Skeletal muscle tissue (tissue), 4 donors: Measurements from ENCODE around the gene KISS1R. TPM values are rescaled to one million over a fixed set of nuclear protein-coding genes. Genes with fewer than 3 reads are reported as not detected.
A peak's percentile ranks its signal among the peaks of the same experiment; 100 is the strongest.

Experiments
- H3K27ac ChIP-seq: one replicate; pipeline ENCODE4 v1.7.0; 2013; ENCODE audit warnings: mild to moderate bottlenecking, low read depth, low read length, inconsistent platforms
- H3K27me3 ChIP-seq, 3 donors: one replicate each; pipeline ENCODE4 v1.7.0; 2013; ENCODE audit warnings: low read length in 3 of 3; ENCODE audit not compliant: control insufficient read depth in 3 of 3, insufficient read depth in 3 of 3
- H3K36me3 ChIP-seq, 3 donors: one replicate each; pipeline ENCODE4 v1.7.0; 2013; ENCODE audit warnings: low read length in 3 of 3; ENCODE audit not compliant: control insufficient read depth in 3 of 3, insufficient read depth in 3 of 3
- H3K4me1 ChIP-seq, 3 donors: one replicate each; pipeline ENCODE4 v1.7.0; 2013; ENCODE audit warnings: low read length in 3 of 3, mild to moderate bottlenecking in 3 of 3; ENCODE audit not compliant: control insufficient read depth in 3 of 3, insufficient read depth in 3 of 3
- H3K4me3 ChIP-seq, 3 donors: one replicate each; pipeline ENCODE4 v1.7.0; 2013; ENCODE audit warnings: low read length in 3 of 3
- H3K9ac ChIP-seq, 3 donors: one replicate each; pipeline ENCODE4 v1.7.0; 2013; ENCODE audit warnings: low read length in 3 of 3, mild to moderate bottlenecking in 3 of 3, moderate library complexity in 2 of 3, low read depth in 1 of 3
- H3K9me3 ChIP-seq, 3 donors: one replicate each; pipeline ENCODE4 v1.7.0; 2013; ENCODE audit warnings: low read length in 3 of 3; ENCODE audit not compliant: control insufficient read depth in 3 of 3
- total RNA-seq: library from RNA; depleted of rRNA; stranded (reverse); fragments of >200 nt; gene quantifications from one replicate; pipeline ENCODE4 v1.2.3, GENCODE V29; 2014
- donor health status: Osteomylitis.

KISS1R gene
- total RNA-seq, 1 donor from 2014 or later, result not detected

DNA sequence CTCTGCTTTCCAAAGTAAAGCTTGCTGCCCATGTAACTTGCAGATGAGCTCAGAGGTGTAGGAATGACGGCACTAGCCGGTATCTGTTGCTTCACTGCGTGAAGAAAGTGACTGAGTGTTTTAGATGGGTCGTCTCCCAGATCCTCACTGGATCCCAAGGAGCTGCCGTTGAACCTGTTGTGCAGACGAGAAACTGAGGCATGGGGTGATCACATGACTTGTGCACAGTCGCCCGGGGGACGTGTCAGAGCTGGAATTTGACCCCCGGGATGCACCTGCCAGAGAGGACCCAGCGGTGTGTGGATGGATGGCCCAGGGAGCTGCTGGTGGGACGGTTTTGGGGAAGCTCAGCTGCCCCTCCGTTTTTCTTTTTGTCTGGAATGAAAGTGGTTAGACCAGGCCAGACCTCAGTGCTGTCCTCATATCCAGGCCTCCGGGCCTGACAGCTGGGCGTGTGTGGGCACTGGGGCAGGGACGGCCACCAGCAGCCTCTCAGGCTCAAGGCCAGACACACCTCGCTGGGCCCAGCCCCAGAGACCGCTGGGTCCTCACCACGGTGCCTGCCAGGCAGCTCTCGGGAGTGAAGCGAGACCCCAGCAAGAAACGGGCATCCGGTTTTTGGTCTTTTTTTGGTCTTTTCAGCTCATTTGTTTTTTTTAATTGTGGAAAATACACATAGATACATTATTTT, 21.2 kb downstream of the KISS1R start:
- no peak overlapping the region for H3K4me3 ChIP-seq
- no peaks in the 10 kb centered on the region for H3K9me3 ChIP-seq
- no peaks in the 10 kb centered on the region for H3K36me3 ChIP-seq
- no peak overlapping the region for H3K27ac ChIP-seq
- peaks cover 21 to 36% (median 26%) of the 10 kb centered on the region in 3 donors for H3K4me1 ChIP-seq
- H3K27me3 ChIP-seq, result peaks cover 0 to 19% (median 7%) of the 10 kb centered on the region in 3 donors
- no peak overlapping the region for H3K9ac ChIP-seq

DNA sequence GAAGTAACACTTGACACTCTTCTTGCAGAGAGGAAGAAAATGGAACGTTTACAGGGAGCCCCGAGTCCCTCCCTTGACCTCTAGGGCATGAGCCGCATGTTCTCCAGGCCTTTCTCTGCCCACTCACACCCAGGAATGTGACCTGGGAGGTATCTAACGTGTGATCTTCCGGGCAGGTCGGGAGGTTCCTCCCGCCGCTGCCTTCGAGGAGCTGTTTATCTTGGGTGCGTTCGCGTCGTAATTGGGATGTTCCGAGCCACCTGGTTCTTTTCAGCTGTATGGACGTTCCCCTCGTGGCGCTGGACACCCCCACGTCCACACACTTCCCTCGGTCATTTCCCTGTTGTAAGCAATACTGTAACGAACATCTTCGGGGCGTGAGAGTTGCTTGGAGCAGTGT, 22.3 kb downstream of the KISS1R start:
- Histone ChIP-seq H3K36me3 (no peaks in the 10 kb centered on the region), H3K27me3 (peaks cover 0 to 19% (median 10%) of the 10 kb centered on the region in 3 donors), H3K4me3 (no peak overlapping the region), H3K9me3 (no peaks in the 10 kb centered on the region), H3K27ac (no peak overlapping the region), H3K4me1 (peaks cover 11 to 26% (median 16%) of the 10 kb centered on the region in 3 donors), H3K9ac (no peak overlapping the region)

DNA sequence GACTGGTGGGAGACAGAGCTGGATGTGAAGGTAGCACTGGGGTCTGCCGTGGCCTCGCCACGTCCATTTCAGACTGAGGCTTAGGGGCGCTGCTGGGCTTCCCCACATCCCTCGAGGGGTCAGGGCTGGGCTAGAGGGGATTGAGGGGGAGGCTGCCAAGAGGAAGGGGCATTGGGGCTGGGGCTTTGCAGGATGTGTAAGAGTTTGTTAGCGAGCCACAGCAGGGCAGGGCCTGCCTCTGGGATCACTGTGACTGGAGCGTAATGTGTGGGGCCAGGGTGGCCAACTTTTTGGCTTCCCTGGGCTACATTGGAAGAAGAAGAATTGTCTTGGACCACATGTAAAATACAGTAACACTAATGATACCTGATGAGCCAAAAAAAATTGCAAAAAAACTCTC, 22.8 kb downstream of the KISS1R start:
- Histone ChIP-seq H3K27me3 (peaks cover 0 to 19% (median 10%) of the 10 kb centered on the region in 3 donors), H3K9me3 (no peaks in the 10 kb centered on the region), H3K4me3 (no peak overlapping the region), H3K4me1 (peaks cover 7 to 21% (median 12%) of the 10 kb centered on the region in 3 donors), H3K36me3 (no peaks in the 10 kb centered on the region), H3K9ac (no peak overlapping the region), H3K27ac (no peak overlapping the region)

DNA sequence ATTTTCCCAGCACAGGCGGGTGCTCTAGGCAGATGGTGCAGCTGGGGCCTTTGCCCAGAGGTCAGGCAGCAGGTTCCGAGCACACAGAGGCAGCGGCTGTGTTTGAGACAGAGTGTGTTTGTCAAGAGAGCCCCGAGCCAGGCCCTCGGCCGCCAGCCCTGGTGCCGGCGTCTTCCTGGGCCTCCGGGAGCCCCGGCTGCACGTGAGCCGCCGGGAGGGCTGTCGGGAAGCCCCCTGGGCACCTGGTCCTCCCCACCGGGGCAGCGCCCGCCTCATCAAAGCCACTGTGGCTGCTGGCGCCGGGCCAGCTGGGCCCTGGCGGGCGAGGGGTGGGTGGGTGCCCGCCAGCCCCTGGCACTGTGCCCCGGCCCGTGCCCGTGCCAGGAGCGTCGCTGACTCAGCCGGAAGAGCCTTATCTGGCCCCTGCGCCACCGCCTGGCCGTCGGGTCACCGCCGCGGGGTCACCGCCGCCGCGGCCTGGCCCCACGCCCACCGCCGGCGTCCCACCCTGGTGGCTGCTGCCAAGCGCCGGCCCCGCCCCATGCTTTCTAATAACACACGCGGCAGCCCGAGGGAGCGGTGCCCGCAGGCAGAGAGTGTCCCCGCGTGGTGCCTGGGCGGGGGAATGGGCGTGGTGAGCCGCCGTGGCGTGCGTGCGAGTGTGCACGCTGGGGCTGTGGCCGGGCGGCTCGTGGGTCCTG, 23.6 kb downstream of the KISS1R start:
- H3K9ac ChIP-seq, result peak overlapping the region in 1 of 3 donors; percentile 40
- no peaks in the 10 kb centered on the region for H3K36me3 ChIP-seq
- H3K27me3 ChIP-seq, result peaks cover 0 to 19% (median 10%) of the 10 kb centered on the region in 3 donors
- H3K4me1 ChIP-seq, result peaks cover 3 to 15% (median 8%) of the 10 kb centered on the region in 3 donors
- no peaks in the 10 kb centered on the region for H3K9me3 ChIP-seq
- H3K27ac ChIP-seq, result peak overlapping the region; percentile 51
- H3K4me3 ChIP-seq, result peak overlapping the region; percentile 20 to 62 (median 29)

DNA sequence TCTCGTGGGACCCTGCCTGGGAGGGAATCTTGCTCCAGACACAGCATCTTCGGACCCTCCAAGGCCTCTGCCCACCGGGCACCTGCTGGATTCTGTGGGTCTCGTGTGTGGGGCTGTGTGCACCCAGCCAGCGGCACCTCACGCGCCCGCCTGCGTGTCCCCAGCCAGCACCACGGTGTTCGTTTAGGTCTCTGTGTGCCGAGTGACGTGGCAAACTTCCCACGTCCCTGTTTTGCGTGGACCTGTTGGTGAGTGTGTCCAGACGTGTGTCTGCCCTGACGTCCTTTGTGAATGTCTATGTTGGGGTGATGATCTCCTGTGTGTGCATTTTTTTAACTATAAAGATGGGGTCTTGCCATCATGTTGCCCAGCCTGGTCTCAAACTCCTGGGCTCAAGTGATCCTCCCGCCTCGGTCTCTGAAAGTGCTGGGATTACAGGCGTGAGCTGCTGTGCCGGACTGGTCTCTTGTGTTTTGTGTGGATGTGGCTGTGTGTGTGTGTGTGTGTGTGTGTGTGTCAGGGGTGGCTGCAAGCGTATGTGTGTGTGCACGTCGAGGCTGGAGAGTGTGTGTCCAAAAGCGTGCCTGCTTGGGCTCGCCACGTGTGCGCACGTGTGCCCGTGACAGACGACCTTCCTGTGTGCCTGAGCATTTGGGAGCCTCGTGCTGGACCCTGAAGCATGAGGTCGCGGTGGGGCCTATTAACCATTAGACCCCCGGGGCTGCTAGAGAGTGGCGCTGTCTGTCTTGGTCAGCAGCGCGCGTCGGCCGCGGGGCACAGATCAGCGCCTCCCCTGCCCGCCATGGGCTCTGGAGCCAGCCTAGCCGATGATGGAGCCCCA, 24.4 kb downstream of the KISS1R start:
- H3K27ac ChIP-seq, result no peak overlapping the region
- H3K4me1 ChIP-seq, result peaks cover 3 to 15% (median 8%) of the 10 kb centered on the region in 3 donors
- no peaks in the 10 kb centered on the region for H3K36me3 ChIP-seq
- H3K9me3 ChIP-seq, result no peaks in the 10 kb centered on the region
- H3K27me3 ChIP-seq, result peaks cover 0 to 19% (median 10%) of the 10 kb centered on the region in 3 donors
- H3K9ac ChIP-seq, result peak overlapping the region in 1 of 3 donors; percentile 40
- peak overlapping the region; percentile 20 to 62 (median 29) for H3K4me3 ChIP-seq

DNA sequence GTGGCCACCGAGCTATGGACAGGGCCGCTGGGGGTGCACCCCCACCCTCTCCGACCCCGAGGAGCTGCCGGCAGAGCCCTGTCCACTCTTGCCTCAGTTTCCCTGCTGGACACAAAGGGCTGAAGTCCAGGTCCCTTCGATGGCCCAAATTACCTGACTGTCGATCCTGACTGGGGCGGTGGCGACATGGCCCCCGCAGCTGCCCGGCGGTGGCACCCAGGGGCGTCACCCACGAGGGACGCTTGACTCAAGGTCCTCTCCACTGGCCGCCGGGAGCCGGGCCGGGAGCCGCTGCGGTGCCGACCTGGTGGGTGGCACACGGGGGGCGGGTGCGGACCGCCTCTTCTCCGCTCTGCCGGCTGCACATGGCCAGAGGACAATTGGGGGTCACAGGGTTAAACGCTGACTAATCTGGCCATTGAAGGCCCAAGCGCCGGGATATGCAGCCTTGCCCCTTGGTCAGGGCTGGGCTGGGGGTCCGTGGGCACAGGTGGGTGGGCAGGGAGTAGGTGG, 25.1 kb downstream of the KISS1R start:
- Histone ChIP-seq H3K27me3 (peaks cover 0 to 21% (median 10%) of the 10 kb centered on the region in 3 donors), H3K27ac (no peak overlapping the region), H3K9me3 (no peaks in the 10 kb centered on the region), H3K36me3 (no peaks in the 10 kb centered on the region), H3K9ac (no peak overlapping the region), H3K4me1 (peaks cover 3 to 15% (median 8%) of the 10 kb centered on the region in 3 donors), H3K4me3 (no peak overlapping the region)

DNA sequence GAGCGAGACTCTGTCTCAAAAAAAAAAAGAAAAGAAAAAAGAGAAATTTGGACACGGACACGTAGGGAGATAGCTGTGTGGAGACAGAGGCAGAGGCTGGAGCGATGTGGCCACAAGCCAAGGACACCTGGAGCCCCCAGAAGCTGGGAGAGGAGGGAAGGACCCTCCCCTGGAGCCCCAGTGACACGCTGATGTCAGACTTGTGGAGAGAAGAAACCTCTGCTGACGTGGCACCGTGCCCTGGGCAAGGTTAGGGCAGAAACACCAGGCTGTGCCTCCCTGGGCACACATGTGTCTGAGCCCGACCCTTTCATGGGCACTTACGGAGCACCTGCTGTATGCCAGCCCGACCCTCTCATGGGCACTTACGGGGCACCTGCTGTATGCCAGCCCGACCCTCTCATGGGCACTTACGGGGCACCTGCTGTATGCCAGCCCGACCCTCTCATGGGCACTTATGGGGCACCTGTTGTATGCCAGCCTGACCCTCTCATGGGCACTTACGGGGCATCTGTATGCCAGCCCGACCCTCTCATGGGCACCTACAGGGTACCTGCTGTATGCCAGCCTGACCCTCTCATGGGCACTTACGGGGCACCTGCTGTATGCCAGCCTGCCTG, 26.5 kb downstream of the KISS1R start:
- no peak overlapping the region for H3K9ac ChIP-seq
- peaks cover 0 to 24% (median 10%) of the 10 kb centered on the region in 3 donors for H3K27me3 ChIP-seq
- H3K27ac ChIP-seq, result no peak overlapping the region
- no peaks in the 10 kb centered on the region for H3K36me3 ChIP-seq
- no peak overlapping the region for H3K4me3 ChIP-seq
- H3K9me3 ChIP-seq, result no peaks in the 10 kb centered on the region
- H3K4me1 ChIP-seq, result peaks cover 3 to 15% (median 8%) of the 10 kb centered on the region in 3 donors

DNA sequence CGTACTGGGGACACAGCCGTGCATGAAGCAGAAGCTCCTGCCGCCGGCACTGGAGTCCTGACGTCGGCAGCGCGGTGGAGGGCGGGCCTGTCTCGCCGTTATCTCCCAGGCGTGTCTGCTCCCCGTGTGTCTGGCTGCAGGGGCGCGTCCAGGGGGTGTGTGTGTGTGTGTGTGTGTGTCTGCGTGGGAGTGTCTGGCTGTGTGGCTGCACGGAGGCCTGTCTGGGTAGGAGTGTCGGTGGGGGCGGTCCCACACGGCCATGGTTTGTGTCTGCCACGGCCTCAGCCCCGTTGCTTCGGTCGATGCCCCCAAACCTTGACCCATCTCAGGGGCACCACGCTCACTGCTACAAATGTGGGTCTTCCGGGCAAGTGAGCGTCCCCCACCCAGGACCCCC, 27.0 kb downstream of the KISS1R start:
- Histone ChIP-seq H3K4me1 (peaks cover 3 to 15% (median 8%) of the 10 kb centered on the region in 3 donors), H3K36me3 (no peaks in the 10 kb centered on the region), H3K9ac (no peak overlapping the region), H3K27me3 (peaks cover 0 to 24% (median 10%) of the 10 kb centered on the region in 3 donors), H3K27ac (no peak overlapping the region), H3K9me3 (no peaks in the 10 kb centered on the region), H3K4me3 (no peak overlapping the region)

DNA sequence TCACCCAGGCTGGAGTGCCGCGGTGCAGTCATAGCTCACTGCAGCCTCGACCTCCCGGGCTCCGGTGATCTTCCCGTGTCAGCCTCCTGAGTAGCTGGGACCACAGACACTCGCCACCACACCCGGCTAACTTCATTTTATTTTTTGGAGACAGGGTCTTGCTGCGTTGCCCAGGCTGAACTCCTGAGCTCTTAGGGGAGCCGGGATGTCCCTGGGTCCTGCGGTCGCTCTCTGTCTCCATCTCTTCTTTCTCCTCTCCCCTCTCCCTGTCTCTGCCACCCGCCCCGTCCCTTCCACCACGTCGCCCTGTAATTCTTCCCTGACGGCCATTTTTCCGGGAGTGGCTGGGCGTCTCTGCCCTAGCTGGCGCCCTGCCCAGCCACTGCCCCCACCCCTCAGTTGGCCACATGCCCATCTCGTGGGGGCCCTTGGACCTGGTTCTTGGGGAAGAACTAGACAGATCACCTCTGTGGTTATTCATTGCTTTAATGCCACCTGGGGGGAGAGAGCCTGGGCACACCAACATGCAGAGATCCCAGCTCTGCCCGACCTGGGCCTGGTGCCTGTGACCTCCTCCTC, 27.6 kb downstream of the KISS1R start:
- Histone ChIP-seq H3K4me3 (no peak overlapping the region), H3K9me3 (no peaks in the 10 kb centered on the region), H3K27ac (no peak overlapping the region), H3K4me1 (peaks cover 3 to 15% (median 8%) of the 10 kb centered on the region in 3 donors), H3K9ac (no peak overlapping the region), H3K36me3 (no peaks in the 10 kb centered on the region), H3K27me3 (peaks cover 0 to 24% (median 10%) of the 10 kb centered on the region in 3 donors)
